Activated CD4-positive, alpha-beta T cell treated with anti-CD3 and anti-CD28 coated beads for 1 hour (primary cell): Measurements from ENCODE around the gene ATP6AP1.

Experiments
- DNase-seq: peaks from one replicate; pipeline ENCODE4 v3.0.0-alpha.2; 2020

Gene ATP6AP1

DNA sequence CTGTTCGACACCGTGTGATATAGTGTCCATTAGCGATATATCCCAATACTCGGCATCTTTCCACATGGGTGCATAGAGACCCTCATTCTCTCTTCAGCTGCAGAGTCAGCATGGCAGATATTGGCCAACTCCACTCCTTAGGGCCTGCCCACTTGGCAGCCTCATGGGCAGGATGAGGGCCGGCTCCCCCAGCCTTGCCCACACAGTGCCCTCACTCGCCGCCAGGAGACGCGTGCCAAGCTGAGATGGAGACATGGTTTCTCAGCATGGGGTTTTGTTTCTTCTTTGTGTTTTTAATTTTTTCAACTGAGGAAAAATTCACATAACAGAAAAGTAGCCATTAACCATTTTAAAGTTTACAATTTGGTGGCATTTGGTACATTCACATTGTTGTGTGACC, 24.3 kb downstream of the ATP6AP1 start:
- no peak for DNase-seq

DNA sequence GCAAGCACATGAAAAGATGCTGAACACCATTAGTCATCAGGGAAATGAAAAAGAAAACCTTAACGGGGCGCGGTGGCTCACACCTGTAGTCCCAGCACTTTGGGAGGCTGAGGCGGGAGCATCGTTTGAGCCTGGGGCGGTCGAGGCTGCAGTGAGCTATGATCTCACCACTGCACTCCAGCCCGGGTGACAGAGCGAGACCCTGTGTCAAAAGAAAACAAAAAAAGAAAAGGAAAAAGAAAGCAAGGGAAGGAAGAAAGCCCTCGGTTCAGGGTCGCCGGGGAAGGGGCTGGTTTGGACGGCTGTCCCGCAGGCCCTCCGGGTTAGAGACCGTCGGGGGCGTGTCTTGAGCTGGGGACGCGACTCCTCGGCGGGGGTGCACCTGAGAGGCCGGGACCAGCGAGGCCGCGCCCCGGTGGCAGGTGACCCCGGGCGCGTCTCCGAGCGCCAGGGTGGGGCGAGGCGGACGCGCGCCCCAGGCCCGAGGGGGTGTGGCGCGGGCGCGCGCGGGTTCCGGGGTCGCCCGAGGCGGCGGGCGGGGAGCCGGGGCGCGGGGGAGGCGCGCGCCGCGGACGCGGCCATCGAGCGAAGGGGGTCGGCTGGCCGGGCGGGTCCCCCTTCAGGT, 29.1 kb downstream of the ATP6AP1 start:
- no peak for DNase-seq

- peak; percentile 60 for DNase-seq
Measured at GRCh38 chrX:154458116-154458953, 29.9 kb downstream of the ATP6AP1 start, which contains the start of gene PLXNA3. TSS of gene PLXNA3 (plus strand) at chrX:154458281. CDS start at chrX:154460184, 1,903 bp downstream.

GRCh38 chrX:154458954-154459778, 30.7 kb downstream of the ATP6AP1 start:
- DNase-seq = no peak

DNA sequence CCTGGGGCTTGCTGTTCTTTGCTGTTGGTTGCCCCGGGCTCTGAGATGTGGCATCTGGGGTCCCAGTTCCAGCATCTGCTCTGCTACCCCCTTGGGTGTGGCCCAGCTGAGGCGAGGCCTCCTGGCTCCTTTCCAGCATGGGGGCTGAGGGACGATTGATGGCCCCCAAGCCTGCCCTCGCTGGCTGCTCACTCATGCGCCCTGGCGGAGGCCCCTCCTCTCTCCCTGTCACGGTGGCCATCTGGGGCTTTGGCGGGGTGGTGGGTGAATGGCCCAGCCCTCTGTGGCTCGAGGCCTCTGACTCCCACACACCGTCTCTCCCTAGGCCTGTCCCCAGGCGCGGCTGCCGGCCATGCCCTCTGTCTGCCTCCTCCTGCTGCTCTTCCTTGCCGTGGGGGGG, 31.4 kb downstream of the ATP6AP1 start:
- DNase-seq = no peak

DNA sequence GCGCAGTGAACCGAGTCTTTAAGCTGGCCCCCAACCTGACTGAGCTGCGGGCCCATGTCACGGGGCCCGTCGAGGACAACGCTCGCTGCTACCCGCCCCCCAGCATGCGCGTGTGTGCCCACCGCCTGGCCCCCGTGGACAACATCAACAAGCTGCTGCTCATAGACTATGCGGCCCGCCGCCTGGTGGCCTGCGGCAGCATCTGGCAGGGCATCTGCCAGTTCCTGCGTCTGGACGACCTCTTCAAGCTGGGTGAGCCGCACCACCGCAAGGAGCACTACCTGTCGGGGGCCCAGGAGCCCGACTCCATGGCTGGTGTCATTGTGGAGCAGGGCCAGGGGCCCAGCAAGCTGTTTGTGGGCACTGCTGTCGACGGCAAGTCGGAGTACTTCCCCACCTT, 31.8 kb downstream of the ATP6AP1 start:
- DNase-seq = no peak

GRCh38 chrX:154462396-154462795, 33.9 kb downstream of the ATP6AP1 start:
- no peak for DNase-seq

GRCh38 chrX:154463611-154464220, 35.2 kb downstream of the ATP6AP1 start:
- DNase-seq = no peak

GRCh38 chrX:154464806-154465365, 36.4 kb downstream of the ATP6AP1 start:
- DNase-seq = no peak

DNA sequence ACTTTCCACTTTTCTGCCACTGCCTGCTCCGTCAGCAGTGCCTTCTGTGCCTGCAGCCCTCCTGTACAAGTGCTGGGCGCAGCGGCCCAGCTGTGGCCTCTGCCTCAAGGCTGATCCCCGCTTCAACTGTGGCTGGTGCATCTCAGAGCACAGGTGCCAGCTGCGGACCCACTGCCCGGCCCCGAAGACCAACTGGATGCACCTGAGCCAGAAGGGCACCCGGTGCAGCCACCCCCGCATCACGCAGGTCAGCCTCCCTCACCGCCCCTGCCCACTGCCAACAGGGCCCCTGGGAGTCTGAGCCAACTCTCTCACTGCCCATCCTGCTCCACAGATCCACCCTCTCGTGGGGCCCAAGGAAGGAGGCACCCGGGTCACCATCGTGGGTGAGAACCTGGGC, 37.1 kb downstream of the ATP6AP1 start:
- no peak for DNase-seq

DNA sequence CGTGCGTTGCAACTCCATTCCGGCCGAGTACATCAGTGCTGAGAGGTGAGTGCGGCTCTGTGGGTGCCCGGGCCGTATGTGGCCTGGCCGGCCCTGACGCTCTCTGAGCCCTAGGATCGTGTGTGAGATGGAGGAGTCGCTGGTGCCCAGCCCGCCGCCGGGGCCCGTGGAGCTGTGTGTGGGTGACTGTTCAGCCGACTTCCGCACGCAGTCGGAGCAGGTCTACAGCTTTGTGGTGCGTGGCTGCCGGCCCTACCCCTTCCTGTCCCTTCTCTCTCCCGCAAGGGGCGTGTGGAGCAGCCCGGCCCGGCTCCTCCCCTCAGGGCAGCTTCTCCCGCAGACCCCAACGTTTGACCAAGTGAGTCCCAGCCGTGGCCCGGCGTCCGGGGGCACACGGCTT, 37.6 kb downstream of the ATP6AP1 start:
- DNase-seq = no peak

DNA sequence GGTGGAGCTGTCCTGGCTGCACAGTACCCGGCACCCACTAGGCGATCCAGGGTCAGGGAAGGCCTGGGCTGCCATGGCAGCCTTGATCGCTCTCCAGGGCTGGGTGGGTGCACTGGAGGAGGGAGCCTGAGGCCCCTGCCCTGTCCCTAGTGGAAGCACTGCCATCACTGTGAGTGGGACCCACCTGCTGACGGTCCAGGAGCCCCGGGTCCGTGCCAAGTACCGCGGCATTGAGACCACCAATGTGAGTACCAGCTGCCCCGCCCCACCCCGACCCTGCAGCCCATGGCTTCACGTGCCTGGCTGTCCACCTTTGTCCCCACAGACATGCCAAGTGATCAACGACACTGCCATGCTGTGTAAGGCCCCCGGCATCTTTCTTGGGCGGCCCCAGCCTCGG, 38.4 kb downstream of the ATP6AP1 start:
- no peak for DNase-seq

DNA sequence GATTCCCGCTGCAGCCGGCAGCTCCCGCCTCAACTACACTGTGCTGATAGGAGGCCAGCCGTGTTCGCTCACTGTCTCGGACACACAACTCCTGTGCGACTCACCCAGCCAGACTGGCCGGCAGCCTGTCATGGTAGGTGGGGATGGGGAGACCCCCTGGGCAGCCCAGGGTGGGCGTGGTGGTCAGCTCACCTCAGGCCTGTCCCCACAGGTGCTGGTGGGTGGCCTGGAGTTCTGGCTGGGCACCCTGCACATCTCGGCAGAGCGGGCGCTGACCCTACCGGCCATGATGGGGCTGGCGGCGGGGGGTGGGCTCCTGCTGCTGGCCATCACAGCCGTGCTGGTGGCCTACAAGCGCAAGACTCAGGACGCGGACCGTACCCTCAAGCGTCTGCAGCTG, 39.1 kb downstream of the ATP6AP1 start:
- no peak for DNase-seq

- no peak for DNase-seq
Measured at GRCh38 chrX:154468217-154468616, 39.7 kb downstream of the ATP6AP1 start.

- DNase-seq = no peak
Measured at GRCh38 chrX:154469114-154469513, 40.6 kb downstream of the ATP6AP1 start.

- no peak for DNase-seq
Measured at GRCh38 chrX:154469880-154470279, 41.4 kb downstream of the ATP6AP1 start.

DNA sequence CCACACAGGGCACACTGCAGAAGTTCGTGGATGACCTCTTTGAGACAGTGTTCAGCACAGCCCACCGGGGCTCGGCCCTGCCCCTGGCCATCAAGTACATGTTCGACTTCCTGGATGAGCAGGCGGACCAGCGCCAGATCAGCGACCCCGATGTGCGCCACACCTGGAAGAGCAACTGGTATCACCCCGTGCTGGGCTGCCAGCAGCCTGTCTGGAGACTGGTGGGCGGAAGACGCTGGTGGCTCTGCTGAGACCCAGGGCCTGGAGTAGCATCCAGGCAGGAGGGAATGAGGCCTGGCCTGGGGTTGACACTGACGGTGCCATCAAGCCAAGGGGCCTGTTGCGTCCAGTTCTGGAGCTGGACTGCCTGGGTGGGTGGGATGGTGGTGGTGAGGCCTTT, 42.0 kb downstream of the ATP6AP1 start:
- no peak for DNase-seq

DNA sequence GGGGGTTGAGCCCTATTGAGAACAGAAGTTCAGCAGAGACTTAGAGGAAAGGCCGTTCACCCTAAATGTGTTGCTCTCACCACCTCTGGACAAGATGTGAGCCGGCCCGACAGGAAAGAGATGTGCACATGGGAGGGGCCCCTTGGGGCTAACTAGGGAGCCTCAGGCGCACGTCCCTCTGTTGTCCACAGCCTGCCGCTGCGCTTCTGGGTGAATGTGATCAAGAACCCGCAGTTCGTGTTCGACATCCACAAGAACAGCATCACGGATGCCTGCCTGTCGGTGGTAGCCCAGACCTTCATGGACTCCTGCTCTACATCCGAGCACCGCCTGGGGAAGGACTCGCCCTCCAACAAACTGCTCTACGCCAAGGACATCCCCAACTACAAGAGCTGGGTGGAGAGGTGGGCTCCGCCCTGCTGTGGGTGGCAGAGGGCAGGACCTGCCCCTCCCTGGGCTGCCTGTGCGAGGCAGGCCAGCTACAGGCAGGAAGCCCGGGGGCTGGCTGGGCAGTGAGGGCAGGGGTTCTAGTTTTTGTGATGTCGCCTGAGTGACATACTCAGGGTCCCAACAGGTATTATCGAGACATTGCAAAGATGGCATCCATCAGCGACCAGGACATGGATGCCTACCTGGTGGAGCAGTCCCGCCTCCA, 42.6 kb downstream of the ATP6AP1 start:
- no peak for DNase-seq

DNA sequence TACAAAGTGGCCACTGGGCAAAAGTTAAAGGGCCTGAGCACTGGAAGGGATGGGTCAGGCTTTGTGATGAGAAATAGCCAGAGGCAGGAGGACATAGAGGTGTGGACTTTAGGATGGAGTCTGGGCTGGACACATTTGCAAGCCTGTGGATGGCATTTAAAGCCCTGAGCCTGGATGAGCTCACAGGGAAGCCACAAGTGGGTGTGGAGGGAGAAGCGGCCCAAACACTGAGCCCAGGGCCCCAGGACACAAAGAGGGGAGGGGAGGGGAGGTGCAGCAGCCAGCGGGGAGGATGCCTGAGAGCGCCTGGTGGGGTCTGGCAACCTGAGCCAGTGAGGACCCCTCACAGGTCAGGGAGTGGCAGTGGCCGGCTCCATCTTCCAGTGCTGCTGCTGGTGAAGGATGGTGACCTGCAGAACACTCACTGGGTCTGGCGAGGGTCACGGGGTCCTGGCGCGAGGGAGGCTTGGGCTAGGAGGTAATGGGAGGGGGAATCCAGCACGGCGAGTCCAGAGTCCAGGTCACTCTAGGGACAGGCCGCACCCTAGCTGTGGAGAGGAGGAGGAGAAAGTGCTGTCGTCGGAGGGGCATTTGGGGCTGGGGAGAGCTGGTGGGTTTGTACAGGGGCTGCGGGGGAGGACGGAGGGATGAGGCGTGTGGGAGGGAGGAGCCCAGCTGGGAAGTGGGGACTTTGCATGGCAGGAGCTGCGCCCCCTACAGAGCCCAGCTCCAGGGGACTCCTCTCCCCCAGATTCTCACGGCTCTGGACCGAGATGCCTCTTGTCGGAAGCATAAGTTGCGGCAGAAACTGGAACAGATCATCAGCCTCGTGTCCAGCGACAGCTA, 43.6 kb downstream of the ATP6AP1 start:
- DNase-seq = no peak

GRCh38 chrX:154472685-154473632, 44.5 kb downstream of the ATP6AP1 start:
- DNase-seq = no peak
